Stimulated activated CD4-positive, alpha-beta T cell treated with anti-CD3 and anti-CD28 coated beads, Interleukin-4, amount 100 ng/mL, for 48 hours (primary cell): Measurements from ENCODE around the gene APOA4.

Experiments
- DNase-seq, 2 donors: peaks; one replicate each; pipeline ENCODE4 v3.0.0-alpha.2; 2020; ENCODE audit warnings: low read depth in 2 of 2

Gene APOA4

GRCh38 chr11:116776522-116776984 lies 46.6 kb downstream of the APOA4 start:
- DNase-seq, result no peak

DNA sequence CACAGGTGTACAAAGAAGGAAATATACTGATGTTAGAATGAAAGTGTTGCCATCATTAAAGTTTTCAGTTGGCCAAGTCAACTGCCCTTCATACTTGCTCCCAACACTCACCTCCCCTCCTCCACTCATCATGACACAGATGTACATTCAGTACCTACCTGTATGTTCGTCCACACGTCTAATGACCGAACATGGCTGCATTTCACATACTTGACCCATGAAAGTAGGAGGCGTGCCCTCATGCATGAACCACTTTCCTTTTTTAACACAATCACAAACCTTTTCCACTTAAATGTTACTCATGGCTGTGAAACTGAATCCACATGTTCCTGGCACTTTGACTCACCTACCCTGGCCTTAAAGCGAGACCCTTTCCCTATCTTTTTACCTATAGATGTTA lies 47.1 kb downstream of the APOA4 start:
- DNase-seq, result no peak

DNA sequence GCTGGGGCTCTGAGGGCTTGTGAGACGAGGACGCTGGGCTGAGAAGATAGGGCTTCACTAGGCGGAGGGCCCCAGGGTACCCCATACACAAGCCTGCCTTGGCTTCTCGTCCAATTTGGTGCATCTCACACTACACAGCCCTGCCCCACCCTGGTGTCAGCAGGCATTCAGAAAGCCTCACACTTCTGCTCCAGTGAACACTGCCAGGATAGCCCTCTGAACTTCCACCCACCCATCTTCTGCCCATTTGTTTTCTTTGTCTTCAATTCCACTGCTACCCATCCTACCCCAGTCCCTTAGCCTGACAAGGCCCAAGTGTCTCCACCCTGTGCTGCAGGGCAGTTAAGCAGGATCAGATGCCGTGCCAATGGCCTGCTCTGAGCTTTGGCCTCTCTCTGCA lies 48.4 kb downstream of the APOA4 start:
- no peak for DNase-seq

DNA sequence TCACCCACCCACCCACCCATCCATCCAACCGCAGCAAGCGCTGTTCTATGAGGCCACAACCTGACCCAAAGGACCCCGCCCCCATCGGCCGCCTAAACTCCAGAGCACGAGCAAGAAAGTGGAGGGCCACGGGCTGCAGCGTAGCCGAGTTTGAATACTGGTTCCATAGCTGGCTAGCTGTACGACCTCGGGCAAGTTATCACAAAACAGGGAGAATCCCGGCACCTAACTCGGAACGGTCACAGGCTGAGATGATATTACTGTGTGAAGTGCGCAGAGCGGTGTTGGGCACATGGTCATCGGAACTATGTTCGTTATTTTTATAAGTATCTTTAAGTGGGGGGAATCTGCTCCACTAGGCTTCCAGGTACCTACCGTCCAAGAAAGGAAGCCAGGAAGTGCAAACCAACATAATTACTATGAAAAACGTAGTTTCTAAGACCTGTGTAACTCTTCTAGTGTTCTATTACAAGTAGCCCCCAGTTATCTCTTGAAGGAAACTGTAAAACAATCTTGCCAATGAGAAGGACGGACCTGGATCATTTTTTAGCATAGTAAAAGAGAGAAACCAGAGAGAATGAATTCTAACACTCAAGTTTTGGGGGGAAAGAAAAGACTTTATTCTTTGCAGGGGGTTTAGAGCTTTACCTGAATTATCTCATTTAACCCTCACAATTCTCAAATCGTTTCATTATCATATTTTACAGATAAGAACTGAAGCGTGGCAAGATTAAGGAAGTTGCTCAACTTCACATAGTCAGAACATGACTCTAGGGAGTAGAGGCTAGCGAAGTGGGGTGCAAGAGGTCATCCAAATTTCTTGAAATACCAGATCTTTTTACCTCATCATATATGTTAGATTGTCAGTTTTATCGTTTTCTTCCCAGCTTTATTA lies 49.7 kb downstream of the APOA4 start:
- no peak for DNase-seq

GRCh38 chr11:116772443-116773202 lies 50.5 kb downstream of the APOA4 start, which contains the start of gene BUD13:
TSS of gene BUD13 (minus strand) at chr11:116772987. CDS start at chr11:116772964, 23 bp downstream.
- peak; percentile 94 for DNase-seq

DNA sequence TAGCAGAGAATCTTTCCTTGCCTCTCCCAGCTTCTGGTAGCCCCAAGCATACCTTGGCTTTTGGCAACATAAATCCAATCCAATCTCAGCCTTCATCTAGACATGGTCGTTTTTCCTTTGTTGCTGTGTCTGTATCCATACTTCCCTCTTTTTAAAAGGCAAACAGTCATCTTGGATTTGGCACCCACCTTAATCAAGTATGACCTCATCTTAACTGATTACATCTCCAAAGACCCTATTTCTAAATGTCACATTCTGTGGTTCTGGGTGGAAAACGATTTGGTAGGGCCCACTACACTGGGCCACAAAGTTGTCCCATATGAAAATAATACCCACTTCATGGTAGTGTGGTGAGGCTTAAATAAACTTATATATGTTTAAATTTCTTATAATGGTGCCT lies 51.2 kb downstream of the APOA4 start:
- no peak for DNase-seq
